Right cardiac atrium (tissue), 5 donors: Measurements from ENCODE around the gene SNRPD2. TPM values are rescaled to one million over a fixed set of nuclear protein-coding genes. Genes with fewer than 3 reads are reported as not detected.
A peak's percentile ranks its signal among the peaks of the same experiment; 100 is the strongest.

Source experiments
- ATAC-seq, 2 donors: fragments of 200-7000 bp; cut with Tn5 transposase; one replicate each; pipeline versions ENCODE4 v1.8.0 to v1.9.1; 2020; ENCODE audit warnings: moderate library complexity in 2 of 2, mild to moderate bottlenecking in 1 of 2
- DNase-seq, 3 donors: peaks; one replicate each; pipeline ENCODE4 v3.0.0-alpha.2; 2020
- H3K27ac ChIP-seq: one replicate; pipeline ENCODE4 v1.5.1; 2013; ENCODE audit warnings: mild to moderate bottlenecking, low read length, control low read depth, moderate library complexity
- H3K27me3 ChIP-seq: one replicate; pipeline ENCODE4 v1.6.1; 2013; ENCODE audit not compliant: control insufficient read depth, insufficient read depth
- H3K4me1 ChIP-seq: one replicate; pipeline ENCODE4 v1.6.1; 2013; ENCODE audit warnings: low read length; ENCODE audit not compliant: control insufficient read depth, insufficient read depth
- H3K4me3 ChIP-seq: one replicate; pipeline ENCODE4 v1.5.1; 2013; ENCODE audit warnings: low read length, control low read depth
- H3K9me3 ChIP-seq: one replicate; pipeline ENCODE4 v1.6.1; 2013; ENCODE audit warnings: low read length; ENCODE audit not compliant: control insufficient read depth
- WGBS: extraction: QIAGEN DNeasy Blood & Tissue Kit; methylation state at CpG from one replicate; pipeline ENCODE4 v1.1.7; 2013; 5-methylcytosine and 5-hydroxymethylcytosine counted together
- intact Hi-C, 4 donors: fragments of 100-400 bp; cut with DNase I; formaldehyde crosslinking; loops; one replicate each; pipeline versions ENCODE4 v1.11.0 to v1.14.0; 2022 to 2023
- microRNA-seq, 2 donors: library from miRNA; unstranded; fragments of <30 nt; microRNA quantifications; one replicate each; pipeline ENCODE4 v1.2.0, GENCODE V29; 2020 to 2021
- polyA plus RNA-seq: library from polyadenylated mRNA; stranded (reverse); fragments of 200-250 nt; gene quantifications from one replicate; pipeline ENCODE4 v1.2.3, GENCODE V29; 2013
- total RNA-seq, 4 donors: library from RNA; stranded (reverse); fragmentation: NEBNext Ultra II Directional; extraction: Animal tissue kit (Norgen Biotek cat#: 25700); gene quantifications; one replicate each; pipeline ENCODE4 v1.2.1, GENCODE V29; 2021
- donor health status: healthy with polysubstance abuse.
- donor health status: DM: no; HTN: yes; CAD: no.
- donor health status: DM: no; HTN: no; CAD: no.
- donor health status: DM: no; HTN: yes; CAD: no; lungs with severe emphysema.
- donor health status: DM: yes; HTN: yes; CAD: no.

Gene SNRPD2
- total and polyA plus RNA-seq, 5 donors, result 246 to 297 (median 281) TPM

DNA sequence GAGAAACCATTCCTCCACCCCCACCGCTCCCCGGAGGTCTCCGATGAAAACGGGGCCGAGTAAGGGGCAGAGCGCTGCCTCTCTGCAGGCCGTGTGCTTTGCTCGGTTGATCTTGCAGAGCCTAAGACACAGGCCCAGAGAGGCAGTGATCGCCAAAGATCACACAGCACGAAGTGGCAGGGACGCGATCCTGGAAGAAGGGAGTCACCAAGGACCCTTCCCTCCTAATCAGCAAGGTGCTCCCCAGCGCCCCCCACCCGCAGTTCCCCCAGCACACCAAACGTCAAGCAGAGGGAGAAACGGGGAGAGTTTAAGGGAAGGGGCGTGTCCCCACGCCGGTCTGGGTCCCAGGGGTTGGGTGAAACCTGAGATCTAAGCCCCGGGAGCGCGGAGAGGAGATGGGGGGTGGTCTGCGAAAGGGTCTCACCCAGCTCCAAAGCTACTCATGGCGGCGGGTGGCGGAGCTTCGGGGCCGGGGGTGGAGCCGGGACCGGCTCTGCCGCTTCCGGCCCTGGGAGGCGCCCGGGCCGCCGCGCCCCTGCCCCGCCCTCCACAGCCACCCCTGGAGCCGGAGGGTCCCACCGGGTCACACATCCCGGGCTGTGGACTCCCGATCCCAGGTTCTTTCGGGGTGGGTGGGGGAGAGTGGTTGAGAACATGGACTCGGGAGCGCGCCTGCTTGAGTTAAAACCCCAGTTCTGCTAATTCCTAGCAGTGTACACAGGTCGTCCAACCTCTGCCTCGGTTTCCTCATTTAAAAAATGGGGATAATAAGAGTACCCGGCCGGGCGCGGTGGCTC is 52.6 kb downstream of the SNRPD2 start, which contains the start of gene EML2:
EML2 (minus strand) TSS at position 468 of the 800 bp plus-strand sequence; CDS start at position 447, 21 bp downstream.
- no peaks in the 10 kb centered on the region for H3K9me3 ChIP-seq
- peaks cover 2% of the 10 kb centered on the region for H3K4me1 ChIP-seq
- intact Hi-C loops, result no loop called here
- H3K27ac ChIP-seq, result no peak within 1 kb of the TSS
- peak; percentile 42 to 48 for ATAC-seq
- peak; percentile 52 to 81 (median 80) for DNase-seq
- no peaks in the 10 kb centered on the region for H3K27me3 ChIP-seq
- WGBS, result 5% methylated on average over 52 of the region's 52 CpGs
- peak within 1 kb of the TSS; percentile 68 for H3K4me3 ChIP-seq

DNA sequence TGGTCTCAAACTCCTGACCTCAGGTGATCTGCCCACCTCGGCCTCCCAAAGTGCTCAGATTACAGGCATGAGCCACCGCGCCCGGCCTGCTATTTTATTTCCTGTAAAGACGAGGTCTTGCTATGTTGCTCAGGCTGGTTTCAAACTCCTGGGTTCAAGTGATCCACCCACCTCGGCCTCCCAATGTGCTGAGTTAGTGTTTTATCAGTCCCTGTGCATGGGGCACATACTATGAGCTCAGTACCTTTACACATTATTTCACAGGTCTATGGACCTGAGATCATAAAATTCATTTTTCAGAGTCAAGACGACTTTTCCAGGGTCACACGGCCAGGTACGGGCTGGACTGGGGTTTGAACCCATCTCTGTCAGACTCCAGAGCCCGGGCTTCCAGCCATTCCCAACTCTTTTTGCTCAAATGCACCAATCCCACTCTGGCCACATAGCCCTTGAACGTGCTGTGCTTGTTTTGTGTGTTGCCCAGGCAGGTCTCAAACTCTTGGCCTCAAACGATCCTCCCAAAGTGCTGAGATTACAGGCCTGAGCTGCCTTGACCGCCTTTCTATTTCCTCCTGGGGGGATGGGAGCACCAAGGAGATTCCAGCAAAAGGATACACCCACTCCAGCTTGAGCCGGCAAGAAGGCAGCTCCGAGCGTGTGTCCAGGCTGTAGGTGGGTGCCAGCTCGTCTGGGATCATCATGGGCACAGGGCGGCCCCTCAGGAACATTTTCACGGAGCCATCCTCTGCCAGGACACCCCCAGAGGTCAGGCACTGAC is 53.7 kb downstream of the SNRPD2 start:
- ATAC-seq (no peak), DNase-seq (peak in 1 of 3 donors; percentile 47)
- peaks cover 2% of the 10 kb centered on the region for H3K4me1 ChIP-seq
- WGBS, result 74% methylated on average over 19 of the region's 19 CpGs
- H3K27ac ChIP-seq, result no peak overlapping the region
- no peak overlapping the region for H3K4me3 ChIP-seq
- intact Hi-C loops, result no loop called here
- no peaks in the 10 kb centered on the region for H3K9me3 ChIP-seq
- H3K27me3 ChIP-seq, result no peaks in the 10 kb centered on the region

Small RNA genes within 50 kb of the gene (microRNA-seq; reads per million reads assigned to microRNA genes)
- 53.0 to 85.0 reads per million in 2 donors for gene MIR330
- gene MIR642A, result 0 reads per million in 2 donors
- 0 reads per million in 2 donors for gene MIR642B

Other genes starting within 250 kb of the SNRPD2 start
- 10 to 100 TPM in 1 of 4 donors, 1 to 10 TPM in 3; 1.6 to 16.3 (median 6.1) TPM for gene FOSB, start 224.0 kb downstream of the SNRPD2 start, total RNA-seq
- gene FOSB, start 224.0 kb downstream of the SNRPD2 start, polyA plus RNA-seq, result 57.8 TPM
- 10 to 100 TPM; 18.7 to 26.4 (median 20.4) TPM for gene RTN2, start 194.9 kb downstream of the SNRPD2 start, total RNA-seq
- gene RTN2, start 194.9 kb downstream of the SNRPD2 start, polyA plus RNA-seq, result 20.2 TPM
- under 1 TPM in 2 of 4 donors, not detected in 2; 0.24 to 0.96 TPM for gene PPM1N, start 193.5 kb downstream of the SNRPD2 start, total RNA-seq
- gene PPM1N, start 193.5 kb downstream of the SNRPD2 start, polyA plus RNA-seq, result 0.91 TPM
- gene VASP, start 184.5 kb downstream of the SNRPD2 start, total RNA-seq, result 10 to 100 TPM; 44.1 to 85.4 (median 47.4) TPM
- gene VASP, start 184.5 kb downstream of the SNRPD2 start, polyA plus RNA-seq, result 42.2 TPM
- 10 to 100 TPM; 20.7 to 27.6 (median 24.1) TPM for gene OPA3, start 107.2 kb downstream of the SNRPD2 start, total RNA-seq
- gene OPA3, start 107.2 kb downstream of the SNRPD2 start, polyA plus RNA-seq, result 17.5 TPM
- 10 to 100 TPM in 1 of 4 donors, 1 to 10 TPM in 3; 3.7 to 11.3 (median 4.7) TPM for gene GPR4, start 89.7 kb downstream of the SNRPD2 start, total RNA-seq
- 7.7 TPM for gene GPR4, start 89.7 kb downstream of the SNRPD2 start, polyA plus RNA-seq
- 10 to 100 TPM; 25.2 to 37.9 (median 33.7) TPM for gene EML2, start 52.6 kb downstream of the SNRPD2 start, total RNA-seq
- gene EML2, start 52.6 kb downstream of the SNRPD2 start, polyA plus RNA-seq, result 19.0 TPM
- 10 to 100 TPM in 3 of 4 donors, 1 to 10 TPM in 1; 8.5 to 16.7 (median 12.5) TPM for gene GIPR, start 23.7 kb downstream of the SNRPD2 start, total RNA-seq
- 8.7 TPM for gene GIPR, start 23.7 kb downstream of the SNRPD2 start, polyA plus RNA-seq
- gene QPCTL, start 713 bp upstream of the SNRPD2 start, total RNA-seq, result 1 to 10 TPM; 2.5 to 3.3 (median 3.1) TPM
- gene QPCTL, start 713 bp upstream of the SNRPD2 start, polyA plus RNA-seq, result 2.7 TPM
- 10 to 100 TPM; 11.4 to 13.2 (median 12.6) TPM for gene FBXO46, start 38.9 kb upstream of the SNRPD2 start, total RNA-seq
- gene FBXO46, start 38.9 kb upstream of the SNRPD2 start, polyA plus RNA-seq, result 9.4 TPM
- gene MEIOSIN, start 41.5 kb upstream of the SNRPD2 start, total RNA-seq, result under 1 TPM; 0.15 to 0.76 (median 0.30) TPM
- gene MEIOSIN, start 41.5 kb upstream of the SNRPD2 start, polyA plus RNA-seq, result 0.41 TPM
- 10 to 100 TPM; 15.8 to 33.2 (median 24.1) TPM for gene SIX5, start 77.3 kb upstream of the SNRPD2 start, total RNA-seq
- gene SIX5, start 77.3 kb upstream of the SNRPD2 start, polyA plus RNA-seq, result 19.4 TPM
- gene DMPK, start 90.5 kb upstream of the SNRPD2 start, total RNA-seq, result 100 to 1,000 TPM; 220 to 304 (median 288) TPM
- gene DMPK, start 90.5 kb upstream of the SNRPD2 start, polyA plus RNA-seq, result 395 TPM
- 10 to 100 TPM; 72.2 to 87.1 (median 76.6) TPM for gene DMWD, start 100.9 kb upstream of the SNRPD2 start, total RNA-seq
- 50.2 TPM for gene DMWD, start 100.9 kb upstream of the SNRPD2 start, polyA plus RNA-seq
- under 1 TPM in 1 of 4 donors, not detected in 3; 0.14 TPM for gene RSPH6A, start 123.4 kb upstream of the SNRPD2 start, total RNA-seq
- gene RSPH6A, start 123.4 kb upstream of the SNRPD2 start, polyA plus RNA-seq, result not detected
- 10 to 100 TPM; 33.1 to 40.4 (median 34.4) TPM for gene SYMPK, start 171.2 kb upstream of the SNRPD2 start, total RNA-seq
- gene SYMPK, start 171.2 kb upstream of the SNRPD2 start, polyA plus RNA-seq, result 23.5 TPM
- not detected for gene FOXA3, start 172.4 kb upstream of the SNRPD2 start, total RNA-seq
- gene FOXA3, start 172.4 kb upstream of the SNRPD2 start, polyA plus RNA-seq, result not detected
- gene IRF2BP1, start 194.2 kb upstream of the SNRPD2 start, total RNA-seq, result 10 to 100 TPM; 21.5 to 23.4 (median 22.5) TPM
- 17.5 TPM for gene IRF2BP1, start 194.2 kb upstream of the SNRPD2 start, polyA plus RNA-seq
- gene MYPOP, start 210.7 kb upstream of the SNRPD2 start, total RNA-seq, result 10 to 100 TPM in 3 of 4 donors, 1 to 10 TPM in 1; 9.1 to 15.4 (median 12.9) TPM
- gene MYPOP, start 210.7 kb upstream of the SNRPD2 start, polyA plus RNA-seq, result 9.3 TPM
- gene NANOS2, start 222.8 kb upstream of the SNRPD2 start, total RNA-seq, result not detected
- gene NANOS2, start 222.8 kb upstream of the SNRPD2 start, polyA plus RNA-seq, result not detected